CD4-positive, alpha-beta T cell treated with Interleukin-6 for 4 hours (primary cell): ENCODE results near the gene TUBA3E.
A peak's percentile ranks its signal among the peaks of the same experiment; 100 is the strongest.
"Not testable (repeated sequence)": the region's sequence is repeated elsewhere in the genome, so short reads cannot be mapped to it uniquely, and the experiment has no call there.

Experiments
- DNase-seq: peaks from one replicate; pipeline ENCODE4 v3.0.0-alpha.2; 2020; ENCODE audit warnings: mixed read lengths

Gene TUBA3E

GRCh38 chr2:130198343-130198742 is at the start of gene TUBA3E:
TUBA3E (minus strand) TSS chr2:130198439; CDS start chr2:130198360, 79 bp downstream.
- DNase-seq: no peak

- DNase-seq: no peak
Measured at GRCh38 chr2:130246430-130246829, 48.2 kb upstream of the TUBA3E start.

GRCh38 chr2:130245976-130246375 is 47.7 kb upstream of the TUBA3E start:
- no peak for DNase-seq

- no peak for DNase-seq
Measured at GRCh38 chr2:130243359-130243758, 45.1 kb upstream of the TUBA3E start.

GRCh38 chr2:130241041-130241707 is 42.9 kb upstream of the TUBA3E start:
- DNase-seq: no peak

- DNase-seq: not testable (repeated sequence)
Measured at GRCh38 chr2:130239581-130239980, 41.3 kb upstream of the TUBA3E start.

- not testable (repeated sequence) for DNase-seq
Measured at GRCh38 chr2:130233066-130233465, 34.8 kb upstream of the TUBA3E start.

- no peak for DNase-seq
Measured at GRCh38 chr2:130231656-130232055, 33.4 kb upstream of the TUBA3E start.

GRCh38 chr2:130230907-130231306 is 32.7 kb upstream of the TUBA3E start:
- not testable (repeated sequence) for DNase-seq

GRCh38 chr2:130230376-130230775 is 32.1 kb upstream of the TUBA3E start:
- DNase-seq: not testable (repeated sequence)

- DNase-seq: peak; percentile 27
Measured at GRCh38 chr2:130229161-130229510, 30.9 kb upstream of the TUBA3E start.

- not testable (repeated sequence) for DNase-seq
Measured at GRCh38 chr2:130228467-130229160, 30.4 kb upstream of the TUBA3E start.

GRCh38 chr2:130228005-130228404 is 29.8 kb upstream of the TUBA3E start:
- DNase-seq: not testable (repeated sequence)

- not testable (repeated sequence) for DNase-seq
Measured at GRCh38 chr2:130222523-130222922, 24.3 kb upstream of the TUBA3E start.

GRCh38 chr2:130220505-130220904 is 22.3 kb upstream of the TUBA3E start:
- DNase-seq: not testable (repeated sequence)

- DNase-seq: not testable (repeated sequence)
Measured at GRCh38 chr2:130219147-130219546, 20.9 kb upstream of the TUBA3E start.

GRCh38 chr2:130207051-130207450 is 8.8 kb upstream of the TUBA3E start:
- not testable (repeated sequence) for DNase-seq

- DNase-seq: not testable (repeated sequence)
Measured at GRCh38 chr2:130203150-130203549, 4.9 kb upstream of the TUBA3E start.

GRCh38 chr2:130202518-130202917 is 4.3 kb upstream of the TUBA3E start:
- DNase-seq: not testable (repeated sequence)

- not testable (repeated sequence) for DNase-seq
Measured at GRCh38 chr2:130196052-130196451, 2.2 kb downstream of the TUBA3E start.

- DNase-seq: not testable (repeated sequence)
Measured at GRCh38 chr2:130195089-130195635, 3.1 kb downstream of the TUBA3E start.

- DNase-seq: not testable (repeated sequence)
Measured at GRCh38 chr2:130193824-130194223, 4.4 kb downstream of the TUBA3E start.

GRCh38 chr2:130192451-130192850 is 5.8 kb downstream of the TUBA3E start:
- DNase-seq: not testable (repeated sequence)

GRCh38 chr2:130191319-130191718 is 6.9 kb downstream of the TUBA3E start:
- DNase-seq: not testable (repeated sequence)
